HuH-7.5 (cell line): ENCODE results near the gene STARD4.

Experiments
- DNase-seq: peaks from one replicate; pipeline ENCODE4 v3.0.0; 2011; ENCODE audit warnings: low spot score

STARD4 gene, protein sequence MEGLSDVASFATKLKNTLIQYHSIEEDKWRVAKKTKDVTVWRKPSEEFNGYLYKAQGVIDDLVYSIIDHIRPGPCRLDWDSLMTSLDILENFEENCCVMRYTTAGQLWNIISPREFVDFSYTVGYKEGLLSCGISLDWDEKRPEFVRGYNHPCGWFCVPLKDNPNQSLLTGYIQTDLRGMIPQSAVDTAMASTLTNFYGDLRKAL

DNA sequence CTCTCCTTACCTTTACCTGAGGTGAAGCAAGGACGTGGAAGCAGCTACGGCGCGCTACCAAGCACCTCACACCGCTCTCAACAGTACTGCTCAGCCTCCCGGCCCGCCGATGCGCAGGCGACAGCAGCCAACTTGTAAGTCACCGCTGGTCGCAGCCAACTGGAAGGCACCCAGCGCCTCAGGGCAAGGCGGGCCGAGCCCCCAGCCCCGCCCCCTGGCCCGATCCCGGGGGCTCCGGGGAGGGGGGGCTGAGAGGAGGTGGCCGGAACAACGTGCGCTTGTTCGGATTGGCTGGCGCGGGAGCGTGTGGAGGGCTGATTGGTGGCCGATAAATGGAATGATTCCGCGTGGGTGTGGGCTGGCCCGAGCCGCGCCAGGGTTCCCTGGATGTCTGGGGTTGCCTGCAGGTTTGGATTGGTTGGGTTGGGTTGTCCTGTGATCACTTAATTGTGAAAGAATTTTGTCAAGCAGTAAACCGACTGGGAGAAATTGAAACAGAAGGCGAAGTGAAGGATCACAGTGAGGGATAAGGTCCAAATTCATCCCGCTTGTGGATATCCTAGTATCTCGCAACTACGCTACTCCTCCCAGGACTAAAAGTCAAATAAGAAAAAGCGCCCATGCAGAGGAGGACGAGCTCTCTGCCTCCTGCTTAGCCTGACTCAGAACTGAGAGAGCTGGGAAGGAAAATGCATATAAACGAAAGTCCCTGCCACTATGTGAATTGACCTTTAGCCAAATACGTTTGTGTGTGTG lies at the start of gene STARD4:
Gene STARD4, minus strand, starts transcription at position 161 of the 756 bp plus-strand sequence. CDS start 5,102 bp downstream, outside the sequence.
- DNase-seq: peak; percentile 68

DNA sequence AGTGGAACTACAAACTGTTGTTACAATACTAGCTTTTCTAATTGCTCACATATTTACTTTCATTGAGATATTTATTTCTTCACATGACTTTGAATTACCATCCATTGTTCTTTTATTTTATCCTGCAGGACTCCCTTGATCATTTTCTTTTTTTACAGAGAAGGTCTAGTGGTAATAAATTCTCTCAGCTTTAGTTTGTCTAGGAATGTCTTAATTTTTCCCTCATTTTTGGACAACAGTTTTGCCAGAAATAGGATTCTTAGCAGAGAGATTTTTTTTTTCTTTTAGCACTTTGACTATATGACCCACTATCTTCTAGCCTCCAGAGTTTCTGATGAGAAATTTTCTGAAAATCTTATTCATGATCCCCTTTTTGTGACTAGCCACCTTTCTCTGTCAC lies 47.3 kb upstream of the STARD4 start:
- no peak for DNase-seq

DNA sequence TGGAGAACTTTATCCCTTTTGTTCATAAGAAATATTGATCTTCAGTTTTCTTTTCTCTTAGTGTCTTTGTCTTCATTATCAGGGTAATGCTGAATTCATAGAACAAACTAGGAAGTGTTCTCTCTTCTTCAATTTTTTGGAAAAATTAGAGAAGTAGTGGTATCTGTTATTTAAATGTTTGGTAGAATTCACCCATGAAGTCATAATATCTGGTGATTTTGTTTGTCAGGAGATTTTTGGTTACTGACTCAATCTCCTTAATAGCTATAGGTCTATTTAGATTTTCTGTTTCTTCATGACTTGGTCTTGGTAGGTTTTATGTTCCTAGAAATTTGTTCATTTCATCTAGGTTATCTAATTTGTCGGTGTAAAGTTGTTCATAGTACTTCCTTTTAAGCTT lies 45.4 kb upstream of the STARD4 start:
- DNase-seq: no peak

GRCh38 chr5:111557111-111557510 lies 44.8 kb upstream of the STARD4 start:
- DNase-seq: no peak

GRCh38 chr5:111556501-111556900 lies 44.2 kb upstream of the STARD4 start:
- DNase-seq: no peak

DNA sequence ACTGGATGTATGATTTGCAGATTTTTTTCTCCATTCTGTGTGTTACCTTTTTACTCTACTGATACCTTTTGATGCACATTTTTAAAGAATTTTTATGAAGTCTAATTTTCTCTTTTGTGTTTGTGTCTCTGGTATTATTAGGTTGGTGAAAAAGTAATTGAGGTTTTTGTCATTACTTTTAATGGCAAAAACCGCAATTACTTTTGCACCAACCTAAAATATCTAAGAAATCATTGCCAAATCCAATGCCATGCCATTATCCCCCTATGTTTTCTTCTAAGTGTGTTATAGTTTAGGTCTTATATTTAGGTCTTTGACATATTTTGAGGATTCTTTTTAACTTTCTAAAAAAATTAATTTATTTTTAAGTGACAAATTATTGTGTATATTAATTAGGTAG lies 43.4 kb upstream of the STARD4 start:
- no peak for DNase-seq

- no peak for DNase-seq
These were observed 41.5 kb upstream of the STARD4 start for GRCh38 chr5:111553868-111554267.

DNA sequence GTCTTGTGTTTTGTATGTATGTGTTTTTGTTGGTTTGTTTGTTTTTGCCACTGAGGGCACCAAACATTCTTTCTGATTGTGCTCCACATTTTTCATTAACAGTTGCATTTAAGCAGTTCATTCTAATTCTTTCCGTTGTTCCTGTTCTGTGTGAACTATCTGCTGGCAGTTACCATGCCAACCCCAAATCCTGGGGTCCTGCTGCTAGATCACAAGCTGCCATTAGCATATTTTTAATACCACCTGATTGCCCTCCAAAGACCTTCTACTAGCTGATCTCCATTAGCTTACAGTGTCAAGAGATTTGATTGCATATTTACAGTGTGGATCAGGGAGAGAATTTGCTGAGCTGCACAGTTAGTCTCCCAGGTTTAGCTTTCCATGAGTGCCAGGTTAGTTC lies 40.6 kb upstream of the STARD4 start:
- no peak for DNase-seq

DNA sequence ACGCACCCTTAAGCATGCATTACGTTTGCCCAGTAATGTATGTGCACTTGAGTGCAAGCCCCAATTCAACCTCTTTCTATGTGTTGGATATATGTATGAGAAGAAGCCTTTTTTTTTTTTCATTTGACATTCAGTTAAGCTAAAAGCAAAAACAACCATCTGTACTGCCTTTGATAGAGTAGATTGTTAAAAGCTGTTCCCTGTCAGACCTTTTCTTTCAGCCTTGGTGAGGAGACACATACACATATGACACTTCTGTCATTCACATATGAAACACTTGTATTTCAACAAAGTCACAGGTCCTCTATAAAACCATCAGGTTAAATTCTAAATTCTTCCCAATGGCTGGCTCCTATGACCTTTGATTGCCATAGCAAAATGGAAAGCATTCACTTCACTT lies 40.2 kb upstream of the STARD4 start:
- no peak for DNase-seq

GRCh38 chr5:111551569-111552275 lies 39.4 kb upstream of the STARD4 start:
- no peak for DNase-seq

DNA sequence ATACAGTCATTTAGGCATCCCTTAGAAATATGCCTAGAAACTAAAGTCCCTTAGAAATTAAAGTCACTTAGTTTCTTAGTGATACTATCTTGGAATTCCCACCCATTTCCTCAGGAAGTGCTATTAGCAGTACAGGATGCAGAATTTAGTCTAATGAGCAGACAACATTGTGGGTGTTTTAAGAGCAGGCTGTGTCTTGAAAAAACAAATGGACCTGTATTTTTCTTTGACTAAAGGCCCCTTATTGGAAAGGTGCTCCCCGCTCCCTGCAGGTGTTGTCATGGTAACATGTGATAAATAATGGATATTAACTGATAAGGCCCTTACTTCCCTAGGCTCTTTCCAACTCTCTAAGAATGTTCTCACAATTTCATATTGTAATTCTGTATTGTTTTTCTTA lies 38.8 kb upstream of the STARD4 start:
- no peak for DNase-seq

DNA sequence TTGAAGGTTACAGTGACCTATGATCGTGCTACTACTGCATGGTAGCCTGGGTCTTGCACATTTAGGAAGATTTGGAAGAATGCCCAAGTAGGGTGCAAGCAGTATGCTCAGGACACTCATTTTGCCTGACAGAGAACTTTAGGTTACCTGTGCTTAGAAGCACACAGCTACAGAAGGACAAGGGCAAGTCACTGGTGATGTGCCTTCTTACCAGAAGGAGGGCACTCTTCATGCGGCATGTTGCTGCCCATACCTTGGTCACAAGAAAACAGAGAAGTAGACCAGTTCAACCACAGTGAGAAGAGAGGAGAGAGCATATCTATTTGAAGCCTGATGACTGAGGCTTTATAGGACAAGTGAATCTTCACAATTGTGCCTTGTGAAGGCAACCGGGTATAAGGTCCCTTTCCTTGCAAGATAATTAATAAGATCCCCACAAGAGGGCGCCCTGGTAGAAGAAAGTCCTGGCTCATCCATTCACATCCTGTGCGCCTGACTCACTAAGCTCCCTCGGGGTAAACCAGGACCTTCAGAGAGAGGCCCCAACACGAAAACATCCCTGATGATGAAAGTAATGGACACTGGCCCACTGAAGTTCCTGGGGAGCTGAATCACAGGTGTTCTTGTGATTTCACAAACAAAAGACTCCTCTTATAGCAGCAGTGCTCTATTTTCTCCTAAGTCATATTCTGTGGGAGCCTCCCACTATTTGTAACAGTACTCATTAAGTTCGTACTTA lies 38.1 kb upstream of the STARD4 start:
- peak; percentile 17 for DNase-seq

- DNase-seq: no peak
These were observed 36.8 kb upstream of the STARD4 start for GRCh38 chr5:111548992-111549649.

DNA sequence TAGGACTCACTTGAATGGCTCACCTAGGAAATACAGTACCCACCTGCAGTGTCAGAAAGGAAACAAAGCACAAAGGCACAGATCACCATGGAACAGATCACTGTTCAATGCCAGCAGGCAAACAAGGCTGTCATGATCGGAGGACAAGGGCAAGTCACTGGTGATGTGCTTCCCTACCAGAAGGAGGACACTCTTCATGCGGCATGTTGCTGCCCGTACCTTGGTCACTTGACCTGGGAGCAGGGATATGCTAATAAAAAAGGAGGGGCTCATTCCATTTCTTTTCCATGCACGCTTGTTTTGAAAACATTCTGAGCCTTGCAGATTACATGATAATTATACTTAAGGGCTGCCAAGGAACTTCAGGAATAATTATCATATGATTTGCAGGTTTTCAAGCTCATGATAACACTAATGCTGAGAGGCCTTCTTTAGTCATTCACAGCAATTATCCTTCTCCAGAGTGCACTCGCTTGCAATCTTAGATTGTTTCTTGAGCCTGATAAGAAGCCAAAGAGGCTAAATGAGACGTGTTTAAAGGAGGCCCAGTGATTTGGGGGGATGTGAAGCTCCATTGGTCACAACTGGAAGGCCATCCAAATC lies 36.1 kb upstream of the STARD4 start:
- DNase-seq: no peak

DNA sequence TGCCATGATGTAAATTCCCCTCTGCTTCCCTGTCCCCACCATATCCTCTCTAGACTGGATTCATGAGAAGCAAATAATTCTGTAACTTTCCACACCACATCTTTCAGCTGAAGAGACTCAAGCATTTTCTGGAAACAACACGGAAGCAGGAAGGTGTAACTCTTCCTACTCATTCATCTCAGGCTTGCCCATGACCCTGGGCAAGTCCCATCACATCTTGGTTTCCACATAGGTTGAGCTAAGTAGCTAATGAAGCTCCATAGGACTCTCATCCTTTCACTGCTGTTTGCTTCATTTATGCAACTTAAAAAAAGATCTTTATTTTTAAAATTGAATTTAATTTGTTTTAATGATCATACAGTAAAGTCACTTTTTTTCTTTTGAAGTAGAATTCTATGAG lies 32.7 kb upstream of the STARD4 start:
- DNase-seq: no peak

- DNase-seq: no peak
These were observed 25.0 kb upstream of the STARD4 start for GRCh38 chr5:111537141-111538024.

DNA sequence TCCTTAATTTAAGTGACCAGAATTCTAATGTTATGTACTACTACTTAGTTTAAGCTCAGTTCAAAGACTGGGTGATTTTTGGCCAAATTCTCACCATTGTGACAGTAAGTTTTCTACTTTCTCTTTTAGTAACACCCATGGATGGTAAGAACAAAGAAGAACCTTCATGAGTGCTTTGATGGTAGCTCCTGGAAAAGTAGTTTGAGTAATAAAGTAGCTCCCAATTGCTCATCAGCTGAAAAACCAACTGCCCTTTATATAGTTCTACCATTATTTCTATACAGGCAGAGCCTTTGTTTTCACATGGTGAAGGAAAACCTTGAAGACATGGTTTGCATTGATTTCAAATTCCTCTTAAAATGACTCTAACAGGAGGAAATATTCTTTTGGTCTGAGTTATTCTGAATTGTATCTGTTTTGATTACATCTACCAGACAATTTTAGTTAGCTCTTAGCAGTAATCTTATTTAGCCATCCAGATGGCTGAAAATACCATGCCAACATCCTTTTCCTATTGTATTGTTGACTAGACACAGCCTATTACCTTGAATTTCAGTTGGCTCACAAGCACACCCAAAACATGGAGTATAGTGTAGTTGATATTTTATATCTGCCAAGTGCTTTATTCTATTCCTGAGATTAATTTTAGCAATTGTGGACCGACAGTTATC lies 23.7 kb upstream of the STARD4 start:
- DNase-seq: no peak

DNA sequence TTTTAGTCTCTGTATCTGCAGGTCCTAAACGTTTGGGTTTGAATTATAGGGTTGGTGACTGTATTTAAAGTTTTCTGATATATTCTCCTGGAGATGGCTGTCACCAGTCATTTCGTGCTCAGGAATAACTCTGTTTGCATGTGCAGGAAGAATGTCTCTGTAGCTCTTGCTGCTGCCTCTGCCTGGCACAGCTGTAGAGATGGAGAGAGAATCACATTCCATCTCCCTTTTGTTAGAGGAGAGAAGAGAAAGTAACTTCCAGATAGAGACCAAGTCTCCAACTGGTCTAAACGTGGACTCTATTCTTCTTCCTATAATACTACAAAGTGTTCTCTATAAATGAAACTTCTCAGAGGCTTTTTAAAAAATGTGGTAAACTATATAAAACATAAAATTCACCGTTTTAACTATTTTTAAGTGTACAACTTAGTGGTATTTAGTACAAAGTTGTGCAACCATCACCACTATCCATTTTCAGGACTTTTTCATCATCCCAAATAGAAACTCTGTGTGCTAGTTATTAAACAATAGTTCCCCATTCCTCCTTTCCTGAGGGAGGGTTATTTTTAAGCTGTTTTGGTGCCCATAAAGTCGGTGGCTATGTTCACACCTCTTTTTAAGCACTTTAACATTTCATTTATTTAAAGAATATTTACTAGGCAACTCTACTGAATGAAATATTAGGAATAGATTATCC lies 20.7 kb upstream of the STARD4 start:
- DNase-seq: no peak

- no peak for DNase-seq
These were observed 18.0 kb upstream of the STARD4 start for GRCh38 chr5:111530298-111530740.
